HT-29 (cell line): Measurements from ENCODE around the gene RCAN3. TPM values are rescaled to one million over a fixed set of nuclear protein-coding genes. Genes with fewer than 3 reads are reported as not detected.
"Not testable (repeated sequence)": the region's sequence is repeated elsewhere in the genome, so short reads cannot be mapped to it uniquely, and the experiment has no call there.

Experiments used
- DNase-seq: peaks from one replicate; pipeline ENCODE4 v3.0.0-alpha.2; 2015; ENCODE audit warnings: low spot score
- total RNA-seq: library from RNA; depleted of rRNA; stranded (reverse); fragments of >200 nt; shearing (Covaris generic); gene quantifications from 2 replicates; pipeline ENCODE4 v1.2.3, GENCODE V29; 2014; rRNA removed

Gene RCAN3
- total RNA-seq = 10.9 and 13.2 TPM in 2 replicates

DNA sequence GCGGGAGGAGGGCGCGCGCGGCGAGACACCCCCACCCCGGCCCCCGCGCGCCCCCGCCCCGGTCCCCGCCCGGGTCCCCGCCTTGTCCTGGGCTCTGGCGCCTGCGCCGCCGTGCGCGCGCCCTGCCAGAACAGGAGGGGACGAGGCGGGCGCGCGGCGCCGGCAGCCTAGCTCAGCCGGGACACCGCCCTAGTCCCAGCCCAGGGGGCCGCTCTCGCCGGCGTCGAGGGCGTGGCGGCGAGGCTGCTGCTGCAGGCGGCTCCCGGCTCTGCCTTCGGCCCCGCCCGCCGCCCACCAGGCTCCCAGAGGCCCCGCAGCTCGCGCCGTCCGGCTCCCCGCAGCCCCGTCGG is at the start of gene RCAN3:
Gene RCAN3 (plus strand): TSS at position 128 of the 350 bp plus-strand sequence. CDS start 11,537 bp downstream, outside the sequence.
- peak; percentile 89 for DNase-seq

GRCh38 chr1:24452922-24453485 is 49.6 kb upstream of the RCAN3 start:
- no peak for DNase-seq

DNA sequence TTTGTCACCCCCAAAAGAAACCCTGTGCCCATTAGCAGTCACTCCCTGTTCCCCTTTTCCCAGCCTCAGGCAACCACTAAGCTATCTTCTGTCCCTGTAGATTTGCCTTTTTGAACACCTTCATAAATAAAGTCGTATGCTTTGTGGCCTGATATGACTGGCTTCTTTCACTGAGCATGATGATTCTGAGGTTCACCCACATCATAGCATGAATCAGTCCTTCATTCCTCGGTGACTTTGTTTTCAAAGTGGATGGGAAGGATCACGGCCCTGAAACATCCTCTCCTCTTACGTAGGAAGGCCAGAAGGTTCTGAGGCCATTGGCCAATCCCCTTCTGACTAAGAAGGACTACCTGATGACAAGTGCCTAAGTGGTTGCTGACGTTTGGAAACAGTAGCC is 48.0 kb upstream of the RCAN3 start:
- no peak for DNase-seq

GRCh38 chr1:24455272-24455671 is 47.4 kb upstream of the RCAN3 start:
- no peak for DNase-seq

- no peak for DNase-seq
Measured at GRCh38 chr1:24457866-24458265, 44.8 kb upstream of the RCAN3 start.

GRCh38 chr1:24459551-24460266 is 42.9 kb upstream of the RCAN3 start:
- DNase-seq = no peak

DNA sequence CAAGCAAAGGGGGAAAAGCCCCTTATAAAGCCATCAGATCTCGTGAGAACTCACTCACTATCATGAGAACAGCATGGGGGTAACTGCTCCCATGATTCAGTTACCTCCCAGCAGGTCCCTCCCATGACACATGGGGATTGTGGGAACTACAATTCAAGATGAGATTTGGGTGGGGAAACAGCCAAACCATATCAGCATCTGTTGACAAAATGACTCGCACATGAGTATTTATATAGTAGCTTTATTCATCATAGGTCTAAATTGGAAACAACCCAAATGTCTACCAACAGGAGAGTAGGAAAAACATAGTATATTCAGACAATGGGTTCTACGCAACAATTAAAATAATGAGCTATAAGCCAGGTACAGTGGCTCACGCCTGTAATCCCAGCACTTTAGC is 40.5 kb upstream of the RCAN3 start:
- not testable (repeated sequence) for DNase-seq

DNA sequence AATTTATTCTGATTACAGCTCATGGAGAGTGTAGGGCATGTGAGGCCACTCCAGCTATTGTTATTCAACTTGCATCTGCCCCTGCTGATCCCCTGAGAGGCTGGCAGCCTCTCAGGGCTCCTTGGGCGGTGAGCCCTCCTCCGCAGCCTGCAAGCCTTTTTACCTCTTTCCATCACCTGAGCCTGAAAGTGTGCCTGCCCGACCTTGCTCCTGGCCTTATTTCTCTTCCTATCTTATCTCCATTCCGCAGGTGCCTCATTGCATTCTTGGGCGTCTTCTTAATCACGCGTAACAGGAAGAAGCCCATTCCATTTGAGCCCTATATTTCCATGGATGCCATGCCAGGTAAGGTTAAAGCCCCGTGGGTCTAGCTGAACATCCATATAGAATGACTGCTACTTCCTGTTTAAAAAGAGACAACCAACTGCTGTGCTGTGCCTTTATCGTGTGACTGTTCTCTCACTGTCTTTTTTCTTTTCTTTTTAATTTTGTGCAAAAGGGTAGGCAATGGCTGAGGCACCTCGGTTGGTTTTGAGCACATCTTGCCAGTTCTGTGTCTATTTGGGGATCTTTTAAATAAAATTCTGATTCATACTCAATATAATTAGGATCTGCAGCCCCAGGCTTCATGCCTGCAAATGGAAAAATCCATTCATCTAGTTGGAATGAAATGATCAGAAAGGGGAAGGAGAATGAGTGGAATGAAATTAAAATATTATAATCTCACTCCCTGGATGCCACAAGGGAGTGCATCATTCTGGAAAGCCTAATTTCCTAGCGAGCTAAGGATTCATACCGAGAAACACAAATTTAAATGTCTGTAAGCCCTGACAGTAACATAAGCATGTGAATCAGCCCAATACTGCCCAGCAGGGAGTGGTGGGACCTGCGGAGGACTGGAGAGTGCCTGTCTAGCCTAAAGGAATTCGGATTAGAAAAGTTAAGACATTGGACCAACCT is 38.6 kb upstream of the RCAN3 start:
- DNase-seq = no peak

DNA sequence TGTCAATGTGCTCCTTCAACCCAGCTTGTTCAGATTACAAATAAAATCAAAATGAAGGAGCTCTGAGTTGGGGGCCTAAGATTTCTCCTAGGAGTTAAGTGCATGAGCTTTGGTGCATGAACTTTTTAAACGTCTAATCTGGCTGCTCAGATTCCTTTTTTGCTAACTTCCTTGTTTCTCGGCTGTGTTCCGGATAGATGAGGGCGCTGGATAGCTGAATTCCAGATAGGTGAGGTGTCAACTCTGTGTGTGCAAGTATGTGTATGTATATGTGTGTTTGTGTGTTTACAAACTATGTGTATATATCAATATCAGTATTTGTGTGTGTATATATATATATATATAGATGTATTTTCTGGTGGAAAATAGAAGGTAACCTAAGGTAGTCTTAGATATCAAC is 37.5 kb upstream of the RCAN3 start:
- DNase-seq = no peak

- DNase-seq = no peak
Measured at GRCh38 chr1:24465638-24466037, 37.0 kb upstream of the RCAN3 start.

GRCh38 chr1:24468685-24469316 is 33.8 kb upstream of the RCAN3 start:
- DNase-seq = no peak

- no peak for DNase-seq
Measured at GRCh38 chr1:24470592-24470991, 32.0 kb upstream of the RCAN3 start.

- no peak for DNase-seq
Measured at GRCh38 chr1:24472527-24473251, 29.9 kb upstream of the RCAN3 start.

- DNase-seq = no peak
Measured at GRCh38 chr1:24474193-24474592, 28.4 kb upstream of the RCAN3 start.

- no peak for DNase-seq
Measured at GRCh38 chr1:24475700-24476099, 26.9 kb upstream of the RCAN3 start.

DNA sequence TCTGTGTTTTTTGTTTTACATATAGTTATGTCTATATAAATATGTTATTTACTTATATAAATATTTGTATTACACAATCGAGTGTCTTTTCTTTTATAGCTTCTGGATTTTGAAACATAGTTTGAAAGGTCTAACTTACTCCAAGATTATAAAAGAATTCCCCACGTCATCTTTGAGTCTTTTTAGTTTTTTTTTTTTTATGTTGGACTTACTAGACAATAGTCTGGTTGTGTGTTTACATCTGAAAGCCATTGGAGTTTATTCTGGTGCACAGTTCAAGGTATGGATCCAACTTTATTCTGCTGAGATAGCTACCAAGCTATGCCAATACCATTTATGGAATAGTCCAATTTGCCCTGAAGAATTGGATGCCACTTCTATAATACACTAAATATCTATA is 26.1 kb upstream of the RCAN3 start:
- no peak for DNase-seq

DNA sequence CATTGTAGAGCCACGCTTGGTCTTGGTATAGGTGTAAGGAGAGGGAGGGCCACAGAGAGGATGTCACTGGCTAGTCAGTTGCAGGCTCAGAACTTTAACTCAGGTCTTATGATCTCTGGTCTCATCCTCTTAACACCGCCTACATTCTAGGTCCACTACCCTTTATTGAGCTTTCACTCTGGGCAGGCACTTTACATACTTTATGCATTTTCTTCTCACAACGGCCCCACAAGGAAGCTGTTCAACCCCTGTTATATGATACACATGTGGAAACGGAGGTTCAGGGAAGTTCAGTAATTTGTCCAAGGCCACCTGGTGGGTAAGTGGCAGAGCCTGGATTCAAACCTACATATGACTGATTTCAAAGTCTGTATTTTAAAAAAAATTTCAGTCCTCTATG is 25.3 kb upstream of the RCAN3 start:
- DNase-seq = no peak

DNA sequence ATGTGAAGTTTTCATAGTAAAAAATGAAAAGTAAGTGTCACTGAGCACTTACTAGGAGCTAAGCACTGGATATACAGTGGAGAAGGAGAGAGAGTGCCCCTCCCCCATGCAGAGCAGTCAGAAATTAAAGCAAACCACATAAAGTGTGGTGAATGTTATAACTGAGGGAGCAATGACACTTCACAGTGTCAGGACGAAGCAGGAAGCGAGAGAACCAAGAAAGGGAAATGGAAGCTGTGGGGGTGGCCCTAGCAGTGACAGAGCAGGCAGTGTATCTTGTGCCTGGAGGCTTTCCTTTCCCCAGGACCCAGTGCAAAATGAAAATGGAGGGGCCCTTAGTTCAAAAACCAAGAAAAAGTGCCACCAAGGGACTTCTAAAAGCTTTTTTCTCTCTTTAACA is 21.5 kb upstream of the RCAN3 start:
- DNase-seq = no peak

GRCh38 chr1:24481843-24482610 is 20.6 kb upstream of the RCAN3 start:
- DNase-seq = no peak

DNA sequence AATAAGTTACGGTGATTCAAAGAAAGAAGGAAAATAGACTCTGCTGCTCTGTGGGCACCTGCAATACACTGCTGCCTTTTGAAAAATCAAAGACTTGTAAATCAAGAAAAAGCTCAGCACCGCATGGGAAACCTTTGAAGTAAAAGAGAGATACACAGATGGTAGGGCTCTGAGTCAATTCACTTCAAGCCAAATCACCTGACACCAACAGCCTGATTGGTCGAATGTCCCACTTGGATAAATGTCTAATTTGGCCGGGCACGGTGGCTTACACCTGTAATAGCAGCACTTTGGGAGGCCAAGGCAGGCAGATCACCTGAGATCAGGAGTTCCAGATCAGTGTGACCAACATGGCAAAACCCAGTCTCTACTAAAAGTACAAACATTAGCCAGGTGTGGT is 19.2 kb upstream of the RCAN3 start:
- DNase-seq = no peak

GRCh38 chr1:24484199-24484598 is 18.4 kb upstream of the RCAN3 start:
- DNase-seq = no peak
